Activated CD8-positive, alpha-beta T cell treated with anti-CD3 and anti-CD28 coated beads for 36 hours (primary cell): ENCODE results near the gene IFI30. TPM values are rescaled to one million over a fixed set of nuclear protein-coding genes. Genes with fewer than 3 reads are reported as not detected.

Experiments
- ATAC-seq: fragments of 200-7000 bp; cut with Tn5 transposase; one replicate; pipeline ENCODE4 v1.10.0; 2021; ENCODE audit warnings: mild to moderate bottlenecking, moderate library complexity
- CTCF ChIA-PET: fragments of 350-600 bp; sonication (Branson Sonifier 250); formaldehyde crosslinking; loops from one replicate; lab custom pipeline; 2021; ENCODE audit warnings: antibody characterized with exemption; lab: Charles Lee
- POLR2A ChIA-PET: fragments of 350-600 bp; sonication (Branson Sonifier 250); formaldehyde crosslinking; loops from one replicate; lab custom pipeline; 2021; ENCODE audit warnings: antibody characterized with exemption; lab: Charles Lee
- DNase-seq: peaks from one replicate; pipeline ENCODE4 v3.0.0-alpha.2; 2020
- H3K27ac Mint-ChIP-seq: one replicate; pipeline ENCODE4 v1.8.0; 2021; ENCODE audit warnings: mild to moderate bottlenecking, mixed read lengths
- H3K27me3 Mint-ChIP-seq: one replicate; pipeline ENCODE4 v1.8.0; 2021; ENCODE audit warnings: mixed read lengths
- H3K36me3 Mint-ChIP-seq: one replicate; pipeline ENCODE4 v1.8.0; 2021; ENCODE audit warnings: low read depth, mixed read lengths
- H3K4me1 Mint-ChIP-seq: one replicate; pipeline ENCODE4 v1.8.0; 2021; ENCODE audit warnings: low read depth, mixed read lengths
- H3K4me3 Mint-ChIP-seq: one replicate; pipeline ENCODE4 v1.8.0; 2021; ENCODE audit warnings: mild to moderate bottlenecking, moderate library complexity, mixed read lengths
- H3K9me3 Mint-ChIP-seq: one replicate; pipeline ENCODE4 v1.8.0; 2021; ENCODE audit warnings: mixed read lengths
- CTCF ChIP-seq: fragments of 200-600 bp; IDR thresholded peaks from one replicate; pipeline ENCODE4 v1.8.0; 2022; ENCODE audit warnings: antibody characterized with exemption, mild to moderate bottlenecking
- intact Hi-C: fragments of 100-400 bp; cut with micrococcal nuclease; formaldehyde crosslinking; loops from one replicate; pipeline ENCODE4 v1.10.0; 2022
- total RNA-seq, 2 experiments: library from RNA; stranded (reverse); gene quantifications; one replicate each; pipeline ENCODE4 v1.2.3, GENCODE V29; 2021

The IFI30 gene
- total RNA-seq, 2 experiments from 2014 or later, result 21.9 to 22.9 TPM

- no peak for ATAC-seq
- no peak overlapping the region for H3K27ac Mint-ChIP-seq
- peaks cover 22% of the 10 kb centered on the region for H3K4me1 Mint-ChIP-seq
- H3K4me3 Mint-ChIP-seq, result no peak overlapping the region
- no peaks in the 10 kb centered on the region for H3K9me3 Mint-ChIP-seq
- TF ChIP-seq CTCF, result no peak
- intact Hi-C loops, result loop anchor here (10.0 kb wide), 1 partner anchor 151 kb away; the partner anchor contains the start of gene ARRDC2
- no peak for DNase-seq
- CTCF ChIA-PET, result interaction anchor here (0.8 to 2.4 kb wide), 2 partner anchors 42 to 99 kb away, joined by 3 to 6 read pairs; no protein-coding TSS in a partner anchor
- H3K27me3 Mint-ChIP-seq, result no peaks in the 10 kb centered on the region
- POLR2A ChIA-PET, result interaction anchor here (0.8 kb wide), 1 partner anchor 64 kb away, joined by 4 read pairs; no protein-coding TSS in a partner anchor
- peaks cover 9% of the 10 kb centered on the region for H3K36me3 Mint-ChIP-seq
Measured at GRCh38 chr19:18155095-18156087, 18.2 kb upstream of the IFI30 start.

DNA sequence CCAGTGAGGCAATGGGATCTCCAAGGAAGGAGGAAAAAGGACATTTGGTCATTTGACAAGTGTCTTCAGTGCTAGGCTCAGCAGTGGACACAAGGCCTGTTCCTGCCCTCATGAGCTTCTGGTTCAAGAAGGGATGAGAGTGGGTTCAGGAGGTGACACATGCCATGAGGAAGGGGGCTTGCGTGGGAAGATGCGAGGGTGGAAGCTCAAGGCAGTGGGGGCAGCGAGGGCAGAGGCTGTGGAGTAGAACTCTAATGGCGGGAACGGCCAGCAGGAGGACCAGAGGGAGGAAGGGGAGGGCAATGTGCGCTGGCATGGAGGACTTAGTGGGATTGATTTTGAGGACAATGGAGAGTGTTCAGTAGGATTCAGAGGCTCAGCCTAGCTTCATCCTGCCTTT, 17.3 kb upstream of the IFI30 start:
- H3K9me3 Mint-ChIP-seq, result no peaks in the 10 kb centered on the region
- H3K36me3 Mint-ChIP-seq, result peaks cover 11% of the 10 kb centered on the region
- no peak for TF ChIP-seq CTCF
- peak overlapping the region; percentile 46 for H3K27ac Mint-ChIP-seq
- no peak overlapping the region for H3K4me3 Mint-ChIP-seq
- DNase-seq (no peak), ATAC-seq (no peak)
- peaks cover 23% of the 10 kb centered on the region for H3K4me1 Mint-ChIP-seq
- no peaks in the 10 kb centered on the region for H3K27me3 Mint-ChIP-seq
- POLR2A ChIA-PET, result no interaction called here
- intact Hi-C loops, result loop anchor here (10.0 kb wide), 1 partner anchor 151 kb away; the partner anchor contains the start of gene ARRDC2
- CTCF ChIA-PET, result interaction anchor here (0.8 to 2.4 kb wide), 2 partner anchors 43 to 98 kb away, joined by 3 to 6 read pairs; no protein-coding TSS in a partner anchor

DNA sequence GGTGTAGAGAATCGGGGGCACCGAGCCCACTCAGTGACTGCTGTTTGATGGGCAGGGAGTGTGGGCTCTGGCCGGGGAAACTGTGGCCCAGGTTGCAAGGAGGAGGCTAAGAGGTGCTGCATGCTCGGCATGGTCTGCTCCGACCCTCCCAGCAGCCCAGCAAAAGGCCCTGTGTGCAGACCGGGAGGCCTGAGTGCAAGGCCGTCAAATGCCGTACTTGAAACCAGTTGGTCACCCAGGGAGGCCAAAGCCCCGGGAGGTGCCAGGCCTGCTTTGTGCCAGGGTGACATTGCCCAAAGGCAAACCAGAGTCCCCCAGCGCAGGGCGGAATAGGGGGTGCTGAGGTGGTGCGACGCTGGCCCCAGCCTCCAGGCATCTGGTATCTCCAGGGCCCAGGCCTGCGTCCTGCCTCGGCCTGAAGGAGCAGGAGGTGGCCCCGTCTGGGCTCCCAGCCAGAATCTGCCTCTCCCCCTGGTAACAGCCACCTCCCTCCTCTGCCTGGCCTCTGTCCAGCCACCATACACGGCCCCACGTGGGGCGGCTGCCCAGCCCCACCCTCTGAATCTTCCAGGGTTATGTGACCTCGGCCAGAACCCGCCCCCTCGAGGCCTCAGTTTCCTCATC, 16.7 kb upstream of the IFI30 start:
- Mint-ChIP-seq H3K27ac (no peak overlapping the region), H3K4me1 (peaks cover 21% of the 10 kb centered on the region), H3K36me3 (peaks cover 11% of the 10 kb centered on the region), H3K27me3 (no peaks in the 10 kb centered on the region), H3K9me3 (no peaks in the 10 kb centered on the region), H3K4me3 (no peak overlapping the region)
- POLR2A ChIA-PET, result interaction anchor here (0.9 kb wide), 1 partner anchor 8 kb away, joined by 4 read pairs; no protein-coding TSS in a partner anchor
- DNase-seq (no peak), ATAC-seq (no peak)
- CTCF ChIA-PET, result interaction anchor here (2.4 kb wide), 1 partner anchor 44 kb away, joined by 6 read pairs; no protein-coding TSS in a partner anchor
- intact Hi-C loops, result loop anchor here (10.0 kb wide), 1 partner anchor 152 kb away; the partner anchor contains the start of gene ARRDC2
- TF ChIP-seq CTCF, result no peak

DNA sequence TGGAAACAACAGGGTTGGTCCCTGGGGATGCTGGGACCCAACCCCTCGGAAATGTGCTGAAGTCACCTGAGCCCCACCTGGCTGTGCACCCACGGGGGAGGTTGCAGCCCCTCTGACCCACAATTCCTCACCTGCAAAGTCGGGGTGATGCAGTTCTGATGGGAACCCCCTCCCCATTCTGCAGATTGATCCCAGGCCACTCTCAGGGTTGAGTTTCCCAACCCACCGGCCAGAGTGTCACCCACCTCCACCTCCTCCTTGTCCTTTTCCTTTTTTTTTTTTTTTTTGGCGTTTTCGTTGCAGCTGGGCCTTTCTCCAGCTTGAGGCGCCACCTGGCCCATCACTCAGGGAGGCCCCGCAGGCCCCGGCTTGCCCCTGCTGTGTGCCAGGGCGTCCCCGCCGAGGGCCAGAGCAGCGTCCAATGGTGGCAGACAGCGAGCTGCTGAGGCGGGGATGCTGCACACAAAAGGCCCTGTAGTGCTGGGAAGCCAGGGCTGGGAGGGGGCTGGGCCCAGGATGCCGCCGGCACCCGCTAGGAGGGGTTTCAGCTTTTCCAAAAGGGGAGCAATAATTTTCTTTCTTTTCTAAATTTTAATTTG, 16.0 kb upstream of the IFI30 start:
- no peaks in the 10 kb centered on the region for H3K27me3 Mint-ChIP-seq
- H3K9me3 Mint-ChIP-seq, result no peaks in the 10 kb centered on the region
- ChIA-PET POLR2A (interaction anchor here (0.9 kb wide), 1 partner anchor 9 kb away, joined by 4 read pairs; no protein-coding TSS in a partner anchor), CTCF (no interaction called here)
- H3K27ac Mint-ChIP-seq, result no peak overlapping the region
- intact Hi-C loops, result loop anchor here (10.0 kb wide), 1 partner anchor 153 kb away; the partner anchor contains the start of gene ARRDC2
- H3K36me3 Mint-ChIP-seq, result peaks cover 11% of the 10 kb centered on the region
- TF ChIP-seq CTCF, result no peak
- DNase-seq (no peak), ATAC-seq (no peak)
- H3K4me3 Mint-ChIP-seq, result no peak overlapping the region
- peaks cover 20% of the 10 kb centered on the region for H3K4me1 Mint-ChIP-seq
